ENCODE measurements around the gene DENND1A.
"Not testable (repeated sequence)": the region's sequence is repeated elsewhere in the genome, so short reads cannot be mapped to it uniquely, and the experiment has no call there.

- TF ChIP-seq, protein P1, sequence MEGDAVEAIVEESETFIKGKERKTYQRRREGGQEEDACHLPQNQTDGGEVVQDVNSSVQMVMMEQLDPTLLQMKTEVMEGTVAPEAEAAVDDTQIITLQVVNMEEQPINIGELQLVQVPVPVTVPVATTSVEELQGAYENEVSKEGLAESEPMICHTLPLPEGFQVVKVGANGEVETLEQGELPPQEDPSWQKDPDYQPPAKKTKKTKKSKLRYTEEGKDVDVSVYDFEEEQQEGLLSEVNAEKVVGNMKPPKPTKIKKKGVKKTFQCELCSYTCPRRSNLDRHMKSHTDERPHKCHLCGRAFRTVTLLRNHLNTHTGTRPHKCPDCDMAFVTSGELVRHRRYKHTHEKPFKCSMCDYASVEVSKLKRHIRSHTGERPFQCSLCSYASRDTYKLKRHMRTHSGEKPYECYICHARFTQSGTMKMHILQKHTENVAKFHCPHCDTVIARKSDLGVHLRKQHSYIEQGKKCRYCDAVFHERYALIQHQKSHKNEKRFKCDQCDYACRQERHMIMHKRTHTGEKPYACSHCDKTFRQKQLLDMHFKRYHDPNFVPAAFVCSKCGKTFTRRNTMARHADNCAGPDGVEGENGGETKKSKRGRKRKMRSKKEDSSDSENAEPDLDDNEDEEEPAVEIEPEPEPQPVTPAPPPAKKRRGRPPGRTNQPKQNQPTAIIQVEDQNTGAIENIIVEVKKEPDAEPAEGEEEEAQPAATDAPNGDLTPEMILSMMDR (IDR thresholded peaks at IDR 0.05): not testable (repeated sequence)
- not testable (repeated sequence) for TF ChIP-seq EP300, POLR2A, POLR2AphosphoS5 (IDR thresholded peaks at IDR 0.05)
Observed at GRCh38 chr9:123944464-123944863, 14.5 kb upstream of the DENND1A start.
